Calu3 (cell line): Measurements from ENCODE around the gene MSANTD4. TPM values are rescaled to one million over a fixed set of nuclear protein-coding genes. Genes with fewer than 3 reads are reported as not detected.

Experiments used
- Bru-seq: library from RNA; stranded (reverse); fragments of 400-500 nt; gene quantifications from one replicate; lab custom pipeline; 2021; lab: Mats Ljungman, UMichigan
- BruChase-seq, 2 experiments: library from RNA; stranded (reverse); fragments of 400-500 nt; gene quantifications; one replicate each; lab custom pipeline; 2021; lab: Mats Ljungman, UMichigan
- BruUV-seq: library from RNA; stranded (reverse); fragments of 400-500 nt; replicated peaks from 2 replicates; lab custom pipeline; 2021; lab: Mats Ljungman, UMichigan
- CTCF ChIA-PET: fragments of 300-600 bp; sonication (Branson Sonifier 250); formaldehyde crosslinking; loops from one replicate; lab custom pipeline; 2022; ENCODE audit warnings: antibody characterized with exemption; lab: Charles Lee
- DNase-seq: peaks from one replicate; pipeline ENCODE4 v3.0.0; 2022
- H3K27ac Mint-ChIP-seq: one replicate; pipeline ENCODE4 v1.8.0; 2022; ENCODE audit warnings: mixed read lengths; ENCODE audit not compliant: unreplicated experiment
- H3K27me3 Mint-ChIP-seq: one replicate; pipeline ENCODE4 v1.8.0; 2022; ENCODE audit warnings: mixed read lengths; ENCODE audit not compliant: unreplicated experiment
- H3K36me3 Mint-ChIP-seq: one replicate; pipeline ENCODE4 v1.8.0; 2022; ENCODE audit warnings: mild to moderate bottlenecking, moderate library complexity, mixed read lengths; ENCODE audit not compliant: insufficient read depth, unreplicated experiment
- H3K4me1 Mint-ChIP-seq: one replicate; pipeline ENCODE4 v1.8.0; 2022; ENCODE audit warnings: mild to moderate bottlenecking, low read depth, mixed read lengths; ENCODE audit not compliant: unreplicated experiment
- H3K4me3 Mint-ChIP-seq: one replicate; pipeline ENCODE4 v1.8.0; 2022; ENCODE audit warnings: mild to moderate bottlenecking, low read depth, moderate library complexity, mixed read lengths; ENCODE audit not compliant: unreplicated experiment
- H3K9me3 Mint-ChIP-seq: one replicate; pipeline ENCODE4 v1.8.0; 2022; ENCODE audit warnings: low read depth, mixed read lengths; ENCODE audit not compliant: unreplicated experiment
- CTCF ChIP-seq: fragments of 200-600 bp; IDR thresholded peaks from one replicate; pipeline ENCODE4 v1.8.0; 2022; ENCODE audit warnings: antibody characterized with exemption; ENCODE audit not compliant: unreplicated experiment
- intact Hi-C: fragments of 100-400 bp; cut with micrococcal nuclease; formaldehyde crosslinking; loops from one replicate; pipeline ENCODE4 v1.10.0; 2022; ENCODE audit not compliant: unreplicated experiment
- long read RNA-seq: library from polyadenylated mRNA; stranded (forward); transcript quantifications from one replicate; pipeline ENCODE4 v2.0.0, GENCODE V29; 2022
- total RNA-seq: library from RNA; stranded (reverse); gene quantifications from 2 replicates; pipeline ENCODE4 v1.2.3, GENCODE V29; 2022

Gene MSANTD4
- 14.1 and 15.5 TPM in 2 replicates for total RNA-seq
- Bru-seq, nascent RNA: percentile 76 among the genes with signal in this experiment
- BruChase-seq, experiment 1, labeled RNA remaining after a 6-hour chase: percentile 67 among the genes with signal in this experiment
- BruChase-seq, experiment 2, labeled RNA remaining after a 2-hour chase: percentile 81 among the genes with signal in this experiment
- long read RNA-seq, partial matches to known transcripts: 0 of 4 reads
- long read RNA-seq, other reads (novel, unspliced or antisense): 2 of 4 reads

GRCh38 chr11:106021967-106022794 lies at the start of gene MSANTD4:
TSS of gene MSANTD4 (minus strand) at chr11:106022240. CDS start at chr11:106010917, 11,323 bp downstream.
- intact Hi-C loops: loop anchor here (5.0 kb wide), 1 partner anchor 55 kb away; the partner anchor contains the start of genes AASDHPPT and KBTBD3
- DNase-seq: peak; percentile 94
- Mint-ChIP-seq H3K27me3 (no peaks in the 10 kb centered on the region), H3K9me3 (no peaks in the 10 kb centered on the region), H3K4me3 (peak within 1 kb of the TSS; percentile 99), H3K36me3 (peaks cover 28% of the 10 kb centered on the region), H3K27ac (peak within 1 kb of the TSS; percentile 96), H3K4me1 (peaks cover 26% of the 10 kb centered on the region)
- CTCF ChIA-PET: no interaction called here
- BruUV-seq: no TSS peak
- no peak for TF ChIP-seq CTCF

GRCh38 chr11:106070606-106071005 lies 48.6 kb upstream of the MSANTD4 start:
- H3K9me3 Mint-ChIP-seq: no peaks in the 10 kb centered on the region
- intact Hi-C loops: loop anchor here (10.0 kb wide), 1 partner anchor 136 kb away; no protein-coding TSS in a partner anchor
- CTCF ChIA-PET: no interaction called here
- H3K36me3 Mint-ChIP-seq: no peaks in the 10 kb centered on the region
- DNase-seq: no peak
- H3K4me3 Mint-ChIP-seq: no peak overlapping the region
- no TSS peak for BruUV-seq
- no peak for TF ChIP-seq CTCF
- H3K27ac Mint-ChIP-seq: no peak overlapping the region
- H3K27me3 Mint-ChIP-seq: no peaks in the 10 kb centered on the region
- H3K4me1 Mint-ChIP-seq: peaks cover 5% of the 10 kb centered on the region

DNA sequence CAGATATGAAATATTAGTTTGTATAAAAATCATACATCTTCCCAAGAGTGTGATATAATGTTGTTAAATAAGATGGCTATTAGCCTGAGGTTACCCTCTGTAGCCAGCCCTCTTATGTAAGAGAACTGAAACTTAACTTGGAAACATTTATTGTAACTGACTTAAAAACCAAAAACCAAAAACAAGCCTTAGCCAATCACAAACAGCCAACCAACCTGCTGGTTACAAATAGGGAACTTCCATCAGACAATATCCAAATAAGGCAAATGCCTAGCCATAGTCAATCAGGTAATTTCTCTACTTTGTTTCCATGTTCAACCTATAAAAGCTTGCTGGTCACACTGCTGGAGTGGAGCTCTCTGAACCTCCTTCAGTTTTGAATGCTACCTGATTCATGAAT lies 41.0 kb upstream of the MSANTD4 start:
- CTCF ChIA-PET: interaction anchor here (1.0 kb wide), 1 partner anchor 13 kb away, joined by 3 read pairs; no protein-coding TSS in a partner anchor
- intact Hi-C loops: no loop called here
- Mint-ChIP-seq H3K36me3 (no peaks in the 10 kb centered on the region), H3K27me3 (no peaks in the 10 kb centered on the region), H3K4me3 (no peak overlapping the region), H3K27ac (no peak overlapping the region), H3K9me3 (no peaks in the 10 kb centered on the region), H3K4me1 (no peaks in the 10 kb centered on the region)
- BruUV-seq: no TSS peak
- no peak for DNase-seq
- TF ChIP-seq CTCF: no peak

- TF ChIP-seq CTCF: no peak
- H3K36me3 Mint-ChIP-seq: no peaks in the 10 kb centered on the region
- intact Hi-C loops: no loop called here
- no peak overlapping the region for H3K4me3 Mint-ChIP-seq
- no peak for DNase-seq
- H3K27ac Mint-ChIP-seq: no peak overlapping the region
- CTCF ChIA-PET: no interaction called here
- no TSS peak for BruUV-seq
- no peaks in the 10 kb centered on the region for H3K27me3 Mint-ChIP-seq
- H3K9me3 Mint-ChIP-seq: no peaks in the 10 kb centered on the region
- H3K4me1 Mint-ChIP-seq: no peaks in the 10 kb centered on the region
These were observed 40.2 kb upstream of the MSANTD4 start for GRCh38 chr11:106061954-106062949.
